Mucosa of descending colon (tissue), 3 donors: ENCODE data around the gene NUDT8. TPM values are rescaled to one million over a fixed set of nuclear protein-coding genes. Genes with fewer than 3 reads are reported as not detected.

ENCODE experiments used
- ATAC-seq: fragments of 200-7000 bp; cut with Tn5 transposase; one replicate; pipeline ENCODE4 v1.9.1; 2020; ENCODE audit warnings: mild to moderate bottlenecking, moderate library complexity
- DNase-seq, 3 donors: peaks; one replicate each; pipeline ENCODE4 v3.0.0-alpha.2; 2020
- H3K36me3 ChIP-seq: fragments of 200-600 bp; one replicate; pipeline ENCODE4 v1.8.0; 2021; ENCODE audit warnings: low read depth, mild to moderate bottlenecking
- H3K4me1 ChIP-seq: fragments of 200-600 bp; one replicate; pipeline ENCODE4 v1.8.0; 2021; ENCODE audit warnings: low read depth, mild to moderate bottlenecking
- H3K4me3 ChIP-seq: fragments of 200-600 bp; one replicate; pipeline ENCODE4 v1.8.0; 2021; ENCODE audit warnings: mild to moderate bottlenecking
- H3K9me3 ChIP-seq: fragments of 200-600 bp; one replicate; pipeline ENCODE4 v1.8.0; 2021; ENCODE audit warnings: mild to moderate bottlenecking
- intact Hi-C, 2 donors: fragments of 100-400 bp; cut with DNase I in 1 of 2; cut with micrococcal nuclease in 1 of 2; formaldehyde crosslinking; loops; one replicate each; pipeline versions ENCODE4 v1.11.0 to v1.11.1; 2022; cut with DNase I, micrococcal nuclease
- total RNA-seq, 3 donors: library from RNA; stranded (reverse); fragmentation: NEBNext Ultra II Directional in 2 of 3; extraction: Animal tissue kit (Norgen Biotek cat#: 25700) in 2 of 3; gene quantifications; one replicate each; pipeline versions ENCODE4 v1.2.1 to v1.2.4, GENCODE V29; 2021 to 2023
- TF ChIP-seq, protein P1 (sequence below): fragments of 200-600 bp; IDR thresholded peaks from one replicate; pipeline ENCODE4 v1.8.0; 2022; ENCODE audit warnings: antibody characterized with exemption, mild to moderate bottlenecking
- donor health status: DM: no; HTN: no; CAD: no; lungs with moderate emphysema.
- donor health status: DM: no; HTN: no; CAD: no.
- donor health status: DM: no; HTN: yes; CAD: no.

Gene NUDT8
- total RNA-seq, 3 donors from 2014 or later, result 17.3 to 34.6 (median 23.1) TPM

GRCh38 chr11:67585911-67586310 lies 43.8 kb downstream of the NUDT8 start:
- intact Hi-C loops, result no loop called here
- H3K4me3 ChIP-seq, result no peak overlapping the region
- TF ChIP-seq, protein P1, sequence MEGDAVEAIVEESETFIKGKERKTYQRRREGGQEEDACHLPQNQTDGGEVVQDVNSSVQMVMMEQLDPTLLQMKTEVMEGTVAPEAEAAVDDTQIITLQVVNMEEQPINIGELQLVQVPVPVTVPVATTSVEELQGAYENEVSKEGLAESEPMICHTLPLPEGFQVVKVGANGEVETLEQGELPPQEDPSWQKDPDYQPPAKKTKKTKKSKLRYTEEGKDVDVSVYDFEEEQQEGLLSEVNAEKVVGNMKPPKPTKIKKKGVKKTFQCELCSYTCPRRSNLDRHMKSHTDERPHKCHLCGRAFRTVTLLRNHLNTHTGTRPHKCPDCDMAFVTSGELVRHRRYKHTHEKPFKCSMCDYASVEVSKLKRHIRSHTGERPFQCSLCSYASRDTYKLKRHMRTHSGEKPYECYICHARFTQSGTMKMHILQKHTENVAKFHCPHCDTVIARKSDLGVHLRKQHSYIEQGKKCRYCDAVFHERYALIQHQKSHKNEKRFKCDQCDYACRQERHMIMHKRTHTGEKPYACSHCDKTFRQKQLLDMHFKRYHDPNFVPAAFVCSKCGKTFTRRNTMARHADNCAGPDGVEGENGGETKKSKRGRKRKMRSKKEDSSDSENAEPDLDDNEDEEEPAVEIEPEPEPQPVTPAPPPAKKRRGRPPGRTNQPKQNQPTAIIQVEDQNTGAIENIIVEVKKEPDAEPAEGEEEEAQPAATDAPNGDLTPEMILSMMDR, result no peak
- H3K36me3 ChIP-seq, result no peaks in the 10 kb centered on the region
- no peaks in the 10 kb centered on the region for H3K9me3 ChIP-seq
- H3K4me1 ChIP-seq, result peaks cover 6% of the 10 kb centered on the region
- ATAC-seq (no peak), DNase-seq (no peak)

DNA sequence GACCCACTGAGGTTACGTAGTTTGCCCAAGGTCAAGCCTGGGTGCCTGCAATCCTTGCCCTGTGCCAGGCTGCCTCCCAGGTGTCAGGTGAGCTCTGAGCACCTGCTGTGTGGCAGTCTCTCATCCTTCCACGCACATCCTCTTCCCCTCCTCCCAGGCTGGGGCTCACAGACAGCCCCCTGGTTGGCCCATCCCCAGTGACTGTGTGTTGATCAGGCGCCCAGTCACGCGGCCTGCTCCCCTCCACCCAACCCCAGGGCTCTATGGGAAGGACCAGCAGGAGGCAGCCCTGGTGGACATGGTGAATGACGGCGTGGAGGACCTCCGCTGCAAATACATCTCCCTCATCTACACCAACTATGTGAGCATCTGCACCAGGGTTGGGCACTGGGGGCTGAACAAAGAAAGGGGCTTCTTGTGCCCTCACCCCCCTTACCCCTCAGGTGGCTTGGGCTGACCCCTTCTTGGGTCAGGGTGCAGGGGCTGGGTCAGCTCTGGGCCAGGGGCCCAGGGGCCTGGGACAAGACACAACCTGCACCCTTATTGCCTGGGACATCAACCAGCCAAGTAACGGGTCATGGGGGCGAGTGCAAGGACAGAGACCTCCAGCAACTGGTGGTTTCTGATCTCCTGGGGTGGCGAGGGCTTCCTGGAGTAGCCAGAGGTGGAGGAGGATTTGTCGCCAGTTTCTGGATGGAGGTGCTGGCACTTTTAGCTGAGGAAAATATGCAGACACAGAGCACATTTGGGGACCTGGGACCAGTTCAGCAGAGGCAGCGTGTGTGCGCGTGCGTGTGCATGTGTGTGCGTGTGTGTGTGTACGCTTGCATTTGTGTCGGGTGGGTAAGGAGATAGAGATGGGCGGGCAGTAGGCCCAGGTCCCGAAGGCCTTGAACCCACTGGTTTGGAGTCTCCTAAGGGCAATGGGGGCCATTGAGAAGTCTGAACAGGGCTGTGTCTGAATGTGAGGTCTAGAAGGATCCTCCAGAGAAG lies 44.6 kb downstream of the NUDT8 start:
- intact Hi-C loops, result no loop called here

DNA sequence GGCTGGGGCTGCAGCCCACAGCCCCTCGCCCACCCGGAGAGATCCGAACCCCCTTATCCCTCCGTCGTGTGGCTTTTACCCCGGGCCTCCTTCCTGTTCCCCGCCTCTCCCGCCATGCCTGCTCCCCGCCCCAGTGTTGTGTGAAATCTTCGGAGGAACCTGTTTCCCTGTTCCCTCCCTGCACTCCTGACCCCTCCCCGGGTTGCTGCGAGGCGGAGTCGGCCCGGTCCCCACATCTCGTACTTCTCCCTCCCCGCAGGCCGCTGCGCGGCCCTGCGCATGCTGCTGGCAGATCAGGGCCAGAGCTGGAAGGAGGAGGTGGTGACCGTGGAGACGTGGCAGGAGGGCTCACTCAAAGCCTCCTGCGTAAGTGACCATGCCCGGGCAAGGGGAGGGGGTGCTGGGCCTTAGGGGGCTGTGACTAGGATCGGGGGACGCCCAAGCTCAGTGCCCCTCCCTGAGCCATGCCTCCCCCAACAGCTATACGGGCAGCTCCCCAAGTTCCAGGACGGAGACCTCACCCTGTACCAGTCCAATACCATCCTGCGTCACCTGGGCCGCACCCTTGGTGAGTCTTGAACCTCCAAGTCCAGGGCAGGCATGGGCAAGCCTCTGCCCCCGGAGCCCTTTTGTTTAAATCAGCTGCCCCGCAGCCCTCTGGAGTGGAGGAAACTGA lies 45.4 kb downstream of the NUDT8 start:
- peaks cover 6% of the 10 kb centered on the region for H3K4me1 ChIP-seq
- H3K4me3 ChIP-seq, result peak overlapping the region; percentile 37
- ATAC-seq (peak; percentile 76), DNase-seq (peak; percentile 83 to 90 (median 87))
- TF ChIP-seq, protein P1, result no peak
- no peaks in the 10 kb centered on the region for H3K36me3 ChIP-seq
- no peaks in the 10 kb centered on the region for H3K9me3 ChIP-seq
- intact Hi-C loops, result no loop called here

More for the DNA sequence above, 44.6 kb downstream of the NUDT8 start:
- TF ChIP-seq, protein P1, result no peak
- Histone ChIP-seq H3K4me1 (peaks cover 6% of the 10 kb centered on the region), H3K9me3 (no peaks in the 10 kb centered on the region), H3K4me3 (no peak overlapping the region), H3K36me3 (no peaks in the 10 kb centered on the region)
- ATAC-seq (no peak), DNase-seq (peak in 1 of 3 donors; percentile 58)

DNA sequence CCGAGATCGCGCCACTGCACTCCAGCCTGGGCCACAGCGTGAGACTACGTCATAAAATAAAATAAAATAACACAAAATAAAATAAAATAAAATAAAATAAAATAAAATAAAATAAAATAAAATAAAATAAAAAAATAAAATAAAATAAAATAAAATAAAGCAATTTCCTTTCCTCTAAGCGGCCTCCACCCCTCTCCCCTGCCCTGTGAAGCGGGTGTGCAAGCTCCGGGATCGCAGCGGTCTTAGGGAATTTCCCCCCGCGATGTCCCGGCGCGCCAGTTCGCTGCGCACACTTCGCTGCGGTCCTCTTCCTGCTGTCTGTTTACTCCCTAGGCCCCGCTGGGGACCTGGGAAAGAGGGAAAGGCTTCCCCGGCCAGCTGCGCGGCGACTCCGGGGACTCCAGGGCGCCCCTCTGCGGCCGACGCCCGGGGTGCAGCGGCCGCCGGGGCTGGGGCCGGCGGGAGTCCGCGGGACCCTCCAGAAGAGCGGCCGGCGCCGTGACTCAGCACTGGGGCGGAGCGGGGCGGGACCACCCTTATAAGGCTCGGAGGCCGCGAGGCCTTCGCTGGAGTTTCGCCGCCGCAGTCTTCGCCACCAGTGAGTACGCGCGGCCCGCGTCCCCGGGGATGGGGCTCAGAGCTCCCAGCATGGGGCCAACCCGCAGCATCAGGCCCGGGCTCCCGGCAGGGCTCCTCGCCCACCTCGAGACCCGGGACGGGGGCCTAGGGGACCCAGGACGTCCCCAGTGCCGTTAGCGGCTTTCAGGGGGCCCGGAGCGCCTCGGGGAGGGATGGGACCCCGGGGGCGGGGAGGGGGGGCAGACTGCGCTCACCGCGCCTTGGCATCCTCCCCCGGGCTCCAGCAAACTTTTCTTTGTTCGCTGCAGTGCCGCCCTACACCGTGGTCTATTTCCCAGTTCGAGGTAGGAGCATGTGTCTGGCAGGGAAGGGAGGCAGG lies 46.2 kb downstream of the NUDT8 start, which contains the start of gene GSTP1:
Gene GSTP1 (plus strand): TSS at position 566 of the 958 bp plus-strand sequence. CDS start 32 bp downstream, at position 598.
- H3K36me3 ChIP-seq, result no peaks in the 10 kb centered on the region
- intact Hi-C loops, result no loop called here
- no peaks in the 10 kb centered on the region for H3K9me3 ChIP-seq
- TF ChIP-seq, protein P1, result peak; percentile 71
- peak within 1 kb of the TSS; percentile 37 for H3K4me3 ChIP-seq
- peak; percentile 89 to 93 (median 92) for DNase-seq
- H3K4me1 ChIP-seq, result peaks cover 6% of the 10 kb centered on the region
- ATAC-seq, result peak; percentile 86

- H3K4me1 ChIP-seq, result peaks cover 6% of the 10 kb centered on the region
- TF ChIP-seq, protein P1, result no peak
Observed at GRCh38 chr11:67582011-67582410, 47.7 kb downstream of the NUDT8 start.

More at GRCh38 chr11:67582011-67582410, 47.7 kb downstream of the NUDT8 start:
- H3K4me3 ChIP-seq, result no peak overlapping the region
- no peaks in the 10 kb centered on the region for H3K9me3 ChIP-seq
- H3K36me3 ChIP-seq, result no peaks in the 10 kb centered on the region
- DNase-seq (no peak), ATAC-seq (no peak)
- intact Hi-C loops, result no loop called here
